Uterus (tissue), 2 donors: ENCODE data around the gene RNF115.
A peak's percentile ranks its signal among the peaks of the same experiment; 100 is the strongest.

Source experiments
- POLR2A ChIP-seq, 2 donors: fragments of 450-650 bp; IDR thresholded peaks; one replicate each; pipeline ENCODE4 v1.6.1; 2016; ENCODE audit warnings: antibody characterized with exemption in 2 of 2, mild to moderate bottlenecking in 1 of 2, moderate library complexity in 1 of 2
- TF ChIP-seq, protein P1 (sequence below), 4 experiments: fragments of 200-600 bp in 2 of 4; fragments of 450-650 bp in 2 of 4; sonication (generic) in 2 of 4; IDR thresholded peaks; one replicate each; pipeline ENCODE4 v1.5.1; 2016 to 2019; ENCODE audit warnings: antibody characterized with exemption in 4 of 4, mild to moderate bottlenecking in 2 of 4, moderate library complexity in 1 of 4

DNA sequence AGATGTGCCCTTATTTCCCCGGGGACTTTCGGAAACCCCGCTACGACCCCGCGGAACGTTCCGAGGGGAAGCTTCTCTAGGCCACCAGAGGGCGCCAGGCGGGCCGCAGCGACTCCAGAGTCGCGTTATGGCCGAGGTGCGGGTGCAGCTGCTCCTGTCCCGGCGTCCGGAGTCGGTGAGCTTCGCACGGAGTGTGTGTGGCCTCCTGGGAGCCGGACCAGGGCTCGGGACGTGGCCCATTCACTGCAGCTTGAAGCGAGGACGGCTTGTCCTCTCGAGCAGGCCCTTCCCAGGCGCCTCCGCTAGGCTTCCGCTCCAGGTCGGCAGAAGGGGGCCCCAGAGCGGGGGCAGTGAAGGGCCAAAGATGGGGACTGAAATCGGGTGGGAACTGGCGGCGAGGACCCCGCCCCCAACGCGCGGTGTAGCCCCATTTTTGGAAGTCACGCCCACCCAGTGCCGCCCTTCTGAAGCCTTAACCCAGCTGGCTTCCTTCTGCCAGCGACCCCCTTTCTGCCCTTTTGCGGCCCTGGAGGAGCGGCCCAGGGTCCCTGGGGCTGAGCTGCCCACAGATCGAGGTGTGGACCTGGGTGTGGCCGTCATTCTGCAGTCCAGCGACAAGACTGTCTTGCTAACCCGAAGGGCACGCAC is 21.7 kb upstream of the RNF115 start, which contains the start of gene NUDT17:
- TF ChIP-seq POLR2A (IDR thresholded peaks at IDR 0.05), result no peak
- TF ChIP-seq, protein P1, sequence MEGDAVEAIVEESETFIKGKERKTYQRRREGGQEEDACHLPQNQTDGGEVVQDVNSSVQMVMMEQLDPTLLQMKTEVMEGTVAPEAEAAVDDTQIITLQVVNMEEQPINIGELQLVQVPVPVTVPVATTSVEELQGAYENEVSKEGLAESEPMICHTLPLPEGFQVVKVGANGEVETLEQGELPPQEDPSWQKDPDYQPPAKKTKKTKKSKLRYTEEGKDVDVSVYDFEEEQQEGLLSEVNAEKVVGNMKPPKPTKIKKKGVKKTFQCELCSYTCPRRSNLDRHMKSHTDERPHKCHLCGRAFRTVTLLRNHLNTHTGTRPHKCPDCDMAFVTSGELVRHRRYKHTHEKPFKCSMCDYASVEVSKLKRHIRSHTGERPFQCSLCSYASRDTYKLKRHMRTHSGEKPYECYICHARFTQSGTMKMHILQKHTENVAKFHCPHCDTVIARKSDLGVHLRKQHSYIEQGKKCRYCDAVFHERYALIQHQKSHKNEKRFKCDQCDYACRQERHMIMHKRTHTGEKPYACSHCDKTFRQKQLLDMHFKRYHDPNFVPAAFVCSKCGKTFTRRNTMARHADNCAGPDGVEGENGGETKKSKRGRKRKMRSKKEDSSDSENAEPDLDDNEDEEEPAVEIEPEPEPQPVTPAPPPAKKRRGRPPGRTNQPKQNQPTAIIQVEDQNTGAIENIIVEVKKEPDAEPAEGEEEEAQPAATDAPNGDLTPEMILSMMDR (IDR thresholded peaks at IDR 0.05), result peak; percentile 80 to 96 (median 90)
